Testis (tissue), 3 donors: ENCODE measurements around the gene ABHD12. TPM values are rescaled to one million over a fixed set of nuclear protein-coding genes. Genes with fewer than 3 reads are reported as not detected.

Source experiments
- DNase-seq: peaks from one replicate; pipeline ENCODE4 v3.0.0-alpha.2; 2019
- H3K27ac ChIP-seq, 2 donors: fragments of 200-600 bp; sonication (generic); one replicate each; pipeline ENCODE4 v1.5.1; 2019
- H3K27me3 ChIP-seq: fragments of 200-600 bp; sonication (generic); one replicate; pipeline ENCODE4 v1.5.1; 2019
- H3K36me3 ChIP-seq: fragments of 200-600 bp; sonication (generic); one replicate; pipeline ENCODE4 v1.5.1; 2017; ENCODE audit warnings: low read depth; ENCODE audit errors: missing control alignments
- H3K4me1 ChIP-seq: fragments of 200-600 bp; sonication (generic); one replicate; pipeline ENCODE4 v1.5.1; 2019
- H3K4me3 ChIP-seq, 2 donors: fragments of 200-600 bp; sonication (generic); one replicate each; pipeline ENCODE4 v1.5.1; 2017 to 2019
- H3K9me3 ChIP-seq: fragments of 200-600 bp; sonication (generic); one replicate; pipeline ENCODE4 v1.5.1; 2017
- CTCF ChIP-seq, 3 experiments: fragments of 450-650 bp in 2 of 3; fragments of 200-600 bp in 1 of 3; sonication (generic) in 1 of 3; IDR thresholded peaks; one replicate each; pipeline ENCODE4 v1.5.1; 2016 to 2019; ENCODE audit warnings: antibody characterized with exemption in 3 of 3, mild to moderate bottlenecking in 2 of 3, moderate library complexity in 1 of 3
- POLR2A ChIP-seq: fragments of 450-650 bp; IDR thresholded peaks from one replicate; pipeline ENCODE4 v1.6.1; 2017; ENCODE audit warnings: antibody characterized with exemption, mild to moderate bottlenecking, moderate library complexity
- WGBS, 2 donors: methylation state at CpG; one replicate each; pipeline ENCODE4 v1.1.5; 2018; 5-methylcytosine and 5-hydroxymethylcytosine counted together
- intact Hi-C: fragments of 100-400 bp; cut with DNase I; formaldehyde crosslinking; loops from one replicate; pipeline ENCODE4 v1.15.1; 2023; ENCODE audit warnings: low total_unique reads
- polyA plus RNA-seq: library from polyadenylated mRNA; stranded (reverse); fragments of 350-450 nt; fragmentation: Illumina TruSeq; extraction: RNeasy Lipid Tissue Mini Kit (QIAGEN cat#74804); gene quantifications from one replicate; pipeline ENCODE4 v1.2.3, GENCODE V29; 2014; ENCODE audit warnings: low read depth, low replicate concordance; ENCODE audit not compliant: insufficient read depth
- total RNA-seq, 2 donors: library from RNA; depleted of rRNA; stranded (reverse); fragments of >200 nt; gene quantifications; one replicate each; pipeline ENCODE4 v1.2.3, GENCODE V29; 2016

Gene ABHD12
- total and polyA plus RNA-seq, 3 donors from 2014 or later, result 40.8 to 51.5 (median 47.5) TPM

GRCh38 chr20:25364879-25365699 is 25.5 kb downstream of the ABHD12 start:
- Histone ChIP-seq H3K4me3 (no peak overlapping the region), H3K4me1 (no peaks in the 10 kb centered on the region), H3K9me3 (no peaks in the 10 kb centered on the region), H3K27me3 (no peaks in the 10 kb centered on the region), H3K36me3 (no peaks in the 10 kb centered on the region), H3K27ac (no peak overlapping the region)
- no peak for DNase-seq
- intact Hi-C loops, result no loop called here
- TF ChIP-seq CTCF (IDR thresholded peaks at IDR 0.05), result no peak
- TF ChIP-seq POLR2A, result no peak
- WGBS, 2 donors, result 85 to 89% methylated on average over 2 of the region's 2 CpGs

GRCh38 chr20:25364180-25364788 is 26.4 kb downstream of the ABHD12 start:
- Histone ChIP-seq H3K4me3 (no peak overlapping the region), H3K9me3 (no peaks in the 10 kb centered on the region), H3K36me3 (no peaks in the 10 kb centered on the region), H3K27me3 (no peaks in the 10 kb centered on the region), H3K27ac (no peak overlapping the region), H3K4me1 (no peaks in the 10 kb centered on the region)
- WGBS, 2 donors, result 83 to 85% methylated on average over 3 of the region's 3 CpGs
- no peak for TF ChIP-seq CTCF (IDR thresholded peaks at IDR 0.05)
- intact Hi-C loops, result no loop called here
- no peak for DNase-seq

GRCh38 chr20:25361287-25361683 is 29.4 kb downstream of the ABHD12 start:
- Histone ChIP-seq H3K4me1 (no peaks in the 10 kb centered on the region), H3K9me3 (no peaks in the 10 kb centered on the region), H3K4me3 (no peak overlapping the region), H3K27ac (no peak overlapping the region), H3K36me3 (no peaks in the 10 kb centered on the region), H3K27me3 (no peaks in the 10 kb centered on the region)
- intact Hi-C loops, result no loop called here
- 88 to 91% methylated on average over 6 of the region's 6 CpGs for WGBS, 2 donors
- no peak for DNase-seq
- TF ChIP-seq CTCF (IDR thresholded peaks at IDR 0.05), result no peak
- TF ChIP-seq POLR2A, result no peak

- TF ChIP-seq POLR2A (no peak), CTCF (IDR thresholded peaks at IDR 0.05) (no peak)
- no peak overlapping the region for H3K27ac ChIP-seq
- H3K4me1 ChIP-seq, result no peaks in the 10 kb centered on the region
- WGBS, 2 donors, result 64 to 75% methylated on average over 10 of the region's 10 CpGs
- H3K4me3 ChIP-seq, result no peak overlapping the region
- intact Hi-C loops, result no loop called here
- H3K9me3 ChIP-seq, result no peaks in the 10 kb centered on the region
- no peak for DNase-seq
- H3K36me3 ChIP-seq, result no peaks in the 10 kb centered on the region
- no peaks in the 10 kb centered on the region for H3K27me3 ChIP-seq
Observed at GRCh38 chr20:25360631-25361286, 29.9 kb downstream of the ABHD12 start.
